Measurements from ENCODE around the gene APBB1IP. TPM values are rescaled to one million over a fixed set of nuclear protein-coding genes. Genes with fewer than 3 reads are reported as not detected.

The APBB1IP gene
- total and polyA plus RNA-seq, 12 donors: 0.81 to 11.9 (median 1.7) TPM

DNA sequence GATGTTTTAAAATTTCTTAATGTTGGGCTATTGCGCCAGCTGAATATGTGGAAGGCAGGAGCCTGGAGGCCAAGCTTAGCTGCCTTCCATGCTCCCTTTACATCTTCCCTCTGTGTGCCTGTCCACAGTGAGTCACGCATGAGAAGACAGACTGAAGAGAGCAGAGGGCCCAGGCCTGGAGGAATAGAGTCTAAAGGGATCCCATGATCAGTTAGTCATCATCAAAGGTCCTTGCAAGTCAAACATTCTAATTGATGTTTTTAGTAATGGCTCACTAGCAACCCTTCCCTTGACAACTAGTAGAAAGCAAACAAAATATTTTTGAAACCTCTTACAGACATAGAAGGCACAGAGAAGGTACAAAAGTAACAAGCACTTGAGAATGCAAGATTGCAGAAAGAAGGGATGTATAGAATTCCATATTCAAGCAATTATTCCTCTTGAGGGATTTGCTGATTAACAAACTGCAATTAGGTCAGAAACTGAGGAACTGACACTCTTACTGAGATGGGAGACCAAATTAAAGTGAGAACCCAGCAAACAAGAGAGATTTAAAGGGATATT lies 30.7 kb upstream of the APBB1IP start:
- intact Hi-C loops (cut with DNase I): no loop called here
- DNase-seq: no peak
- Histone ChIP-seq H3K27me3 (peaks cover 0 to 10% (median 0%) of the 10 kb centered on the region in 7 donors), H3K4me3 (no peak overlapping the region), H3K27ac (no peak overlapping the region), H3K4me1 (no peaks in the 10 kb centered on the region), H3K9me3 (peaks cover 0 to 9% (median 0%) of the 10 kb centered on the region in 11 donors), H3K36me3 (no peaks in the 10 kb centered on the region)
- no peak for ATAC-seq
- 87% methylated on average over 2 of the region's 2 CpGs for WGBS, 2 donors
- no peak for TF ChIP-seq CTCF (IDR thresholded peaks at IDR 0.05)

- Histone ChIP-seq H3K4me1 (no peaks in the 10 kb centered on the region), H3K9me3 (peaks cover 0 to 9% (median 0%) of the 10 kb centered on the region in 11 donors), H3K4me3 (no peak overlapping the region), H3K27ac (no peak overlapping the region), H3K36me3 (no peaks in the 10 kb centered on the region), H3K27me3 (peaks cover 0 to 10% (median 0%) of the 10 kb centered on the region in 7 donors)
- 73% methylated on average over 5 of the region's 5 CpGs for WGBS, 2 donors
- ATAC-seq (no peak), DNase-seq (no peak)
- TF ChIP-seq CTCF (IDR thresholded peaks at IDR 0.05): no peak
- intact Hi-C loops (cut with DNase I): loop anchor here in 1 of 10 donors (1.0 kb wide), 1 partner anchor 28 kb away; no protein-coding TSS in a partner anchor
Measured at GRCh38 chr10:26408858-26409494, 29.2 kb upstream of the APBB1IP start.

- DNase-seq: no peak
Measured at GRCh38 chr10:26410356-26410755, 27.8 kb upstream of the APBB1IP start.

GRCh38 chr10:26412932-26413331 lies 25.2 kb upstream of the APBB1IP start:
- no peaks in the 10 kb centered on the region for H3K36me3 ChIP-seq
- peaks cover 0 to 6% (median 0%) of the 10 kb centered on the region in 11 donors for H3K9me3 ChIP-seq
- ATAC-seq: no peak
- TF ChIP-seq CTCF (IDR thresholded peaks at IDR 0.05): no peak
- no peak overlapping the region for H3K4me3 ChIP-seq
- no peak for DNase-seq
- 44 to 71% methylated on average over 1 of the region's 1 CpG for WGBS, 2 donors
- peaks cover 0 to 16% (median 0%) of the 10 kb centered on the region in 7 donors for H3K27me3 ChIP-seq
- no peak overlapping the region for H3K27ac ChIP-seq
- H3K4me1 ChIP-seq: no peaks in the 10 kb centered on the region
- intact Hi-C loops (cut with DNase I): no loop called here

More at GRCh38 chr10:26410356-26410755, 27.8 kb upstream of the APBB1IP start:
- no peaks in the 10 kb centered on the region for H3K4me1 ChIP-seq
- H3K27me3 ChIP-seq: peaks cover 0 to 16% (median 0%) of the 10 kb centered on the region in 7 donors
- H3K36me3 ChIP-seq: no peaks in the 10 kb centered on the region
- intact Hi-C loops (cut with DNase I): no loop called here
- TF ChIP-seq CTCF (IDR thresholded peaks at IDR 0.05): no peak
- ATAC-seq: no peak
- H3K4me3 ChIP-seq: no peak overlapping the region
- peaks cover 0 to 9% (median 0%) of the 10 kb centered on the region in 11 donors for H3K9me3 ChIP-seq
- WGBS, 2 donors: 60 to 61% methylated on average over 6 of the region's 6 CpGs
- H3K27ac ChIP-seq: no peak overlapping the region
